ENCODE results near the gene PSMB7.
"Not testable (repeated sequence)": the region's sequence is repeated elsewhere in the genome, so short reads cannot be mapped to it uniquely, and the experiment has no call there.

PSMB7 gene

GRCh38 chr9:124436320-124436719, 21.1 kb upstream of the PSMB7 start:
- Histone ChIP-seq H3K27ac (no peak overlapping the region), H3K9me3 (no peaks in the 10 kb centered on the region), H3K4me1 (no peaks in the 10 kb centered on the region), H3K36me3 (no peaks in the 10 kb centered on the region), H3K4me3 (no peak overlapping the region), H3K27me3 (peaks cover 0 to 40% of the 10 kb centered on the region in 2 donors)
- intact Hi-C loops (cut with DNase I; ENCODE audit: low total_unique reads), result no loop called here
- TF ChIP-seq CTCF (IDR thresholded peaks at IDR 0.05), result no peak
- no peak for DNase-seq

DNA sequence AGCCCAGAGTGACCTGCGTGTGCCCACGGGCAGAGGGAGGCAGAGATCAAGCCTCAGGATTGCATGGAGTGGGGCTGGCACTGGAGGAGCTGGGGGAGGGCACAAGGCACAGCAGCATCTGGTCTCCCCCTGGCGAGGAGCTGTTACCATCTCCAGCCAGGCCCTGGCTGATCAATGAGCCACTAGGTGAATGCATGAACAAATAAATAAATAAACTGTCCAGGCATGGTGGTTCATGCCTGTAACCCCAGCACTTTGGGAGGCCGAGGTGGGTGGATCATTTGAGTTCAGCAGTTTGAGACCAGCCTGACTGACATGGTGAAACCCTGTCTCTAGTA, 14.3 kb upstream of the PSMB7 start:
- no peak for TF ChIP-seq CTCF (IDR thresholded peaks at IDR 0.05)
- no peak overlapping the region for H3K27ac ChIP-seq
- H3K9me3 ChIP-seq, result no peaks in the 10 kb centered on the region
- H3K36me3 ChIP-seq, result no peaks in the 10 kb centered on the region
- no peak for DNase-seq
- H3K4me3 ChIP-seq, result no peak overlapping the region
- intact Hi-C loops (cut with DNase I; ENCODE audit: low total_unique reads), result no loop called here
- peaks cover 0 to 18% of the 10 kb centered on the region in 2 donors for H3K27me3 ChIP-seq
- H3K4me1 ChIP-seq, result peaks cover 0 to 4% (median 0%) of the 10 kb centered on the region in 4 donors

DNA sequence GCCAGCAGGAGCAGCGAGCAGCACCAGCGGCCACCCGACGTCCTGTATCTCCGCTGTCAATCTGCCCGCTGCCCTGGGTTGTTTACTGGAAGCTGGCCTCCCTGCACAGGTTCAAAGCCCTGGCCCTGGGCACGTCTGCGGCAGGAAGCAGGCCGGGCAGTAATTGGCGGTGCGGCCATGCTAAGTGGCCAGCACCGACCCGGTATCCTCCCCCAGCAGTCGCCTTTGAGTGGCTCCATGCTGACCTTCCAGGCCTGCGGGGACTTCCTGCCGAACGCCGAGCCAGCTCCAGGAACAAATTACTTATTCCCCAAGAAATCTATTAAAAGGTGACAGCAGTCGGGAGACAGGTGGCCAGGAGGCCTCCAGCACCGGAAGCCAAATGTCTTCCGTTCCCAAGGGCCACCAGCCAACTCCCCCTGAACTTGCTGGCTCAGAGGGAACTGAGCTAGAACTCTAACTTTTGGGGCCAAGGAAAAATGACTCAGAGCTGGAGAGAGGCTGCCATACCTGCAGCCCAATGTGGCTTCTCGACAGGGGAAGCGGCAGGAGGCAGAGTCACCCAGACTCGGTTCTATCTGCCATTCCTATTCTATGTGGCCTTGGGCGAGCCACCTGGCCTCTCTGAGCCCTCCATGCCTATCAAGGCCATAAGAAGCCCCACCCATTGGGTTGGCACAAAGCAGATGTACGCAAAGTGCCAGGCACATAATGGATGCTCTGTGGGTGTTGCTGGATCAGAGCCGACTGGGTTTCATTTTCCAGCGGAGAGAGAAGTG, 13.7 kb upstream of the PSMB7 start:
- Histone ChIP-seq H3K4me3 (no peak overlapping the region), H3K9me3 (no peaks in the 10 kb centered on the region), H3K27ac (no peak overlapping the region), H3K36me3 (no peaks in the 10 kb centered on the region), H3K27me3 (peaks cover 0 to 18% of the 10 kb centered on the region in 2 donors), H3K4me1 (peaks cover 0 to 4% (median 0%) of the 10 kb centered on the region in 4 donors)
- DNase-seq, result no peak
- no peak for TF ChIP-seq CTCF (IDR thresholded peaks at IDR 0.05)
- intact Hi-C loops (cut with DNase I; ENCODE audit: low total_unique reads), result no loop called here

DNA sequence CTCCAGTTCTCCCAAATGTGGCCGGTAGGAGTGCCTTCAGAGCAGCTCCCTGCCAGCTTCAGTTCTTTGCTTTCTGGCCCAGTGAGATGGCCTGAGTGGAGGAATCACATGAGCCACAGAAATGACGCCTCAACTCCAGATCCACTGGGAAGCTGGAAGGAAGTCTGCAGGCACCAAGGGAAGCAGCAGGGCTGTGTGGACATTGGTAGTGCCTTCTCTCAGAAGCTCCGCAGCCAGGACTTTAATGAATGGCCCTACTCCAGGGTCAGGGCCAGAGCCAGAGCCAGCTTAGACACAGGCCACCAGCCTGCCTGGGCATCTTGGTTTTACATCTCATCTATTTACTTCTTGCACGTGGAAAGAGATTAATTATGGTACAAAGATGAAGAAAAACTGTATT, 12.0 kb upstream of the PSMB7 start:
- Histone ChIP-seq H3K27ac (no peak overlapping the region), H3K27me3 (peaks cover 0 to 8% of the 10 kb centered on the region in 2 donors), H3K9me3 (no peaks in the 10 kb centered on the region), H3K36me3 (no peaks in the 10 kb centered on the region), H3K4me3 (no peak overlapping the region), H3K4me1 (peaks cover 0 to 4% (median 0%) of the 10 kb centered on the region in 4 donors)
- no peak for DNase-seq
- TF ChIP-seq CTCF (IDR thresholded peaks at IDR 0.05), result no peak
- intact Hi-C loops (cut with DNase I; ENCODE audit: low total_unique reads), result no loop called here

GRCh38 chr9:124426361-124426760, 11.1 kb upstream of the PSMB7 start:
- intact Hi-C loops (cut with DNase I; ENCODE audit: low total_unique reads), result no loop called here
- no peak for TF ChIP-seq CTCF (IDR thresholded peaks at IDR 0.05)

GRCh38 chr9:124425733-124426132, 10.5 kb upstream of the PSMB7 start:
- DNase-seq; H3K4me1 ChIP-seq; H3K27me3 ChIP-seq; H3K4me3 ChIP-seq; H3K27ac ChIP-seq; H3K9me3 ChIP-seq; intact Hi-C loops (cut with DNase I; ENCODE audit: low total_unique reads); H3K36me3 ChIP-seq: not testable (repeated sequence)

More at GRCh38 chr9:124426361-124426760, 11.1 kb upstream of the PSMB7 start:
- Histone ChIP-seq H3K27me3 (peaks cover 0 to 5% of the 10 kb centered on the region in 2 donors), H3K4me1 (peaks cover 0 to 4% (median 0%) of the 10 kb centered on the region in 4 donors), H3K36me3 (no peaks in the 10 kb centered on the region), H3K27ac (no peak overlapping the region), H3K9me3 (no peaks in the 10 kb centered on the region), H3K4me3 (no peak overlapping the region)
- no peak for DNase-seq
